ENCODE data around the gene MID1IP1. TPM values are rescaled to one million over a fixed set of nuclear protein-coding genes. Genes with fewer than 3 reads are reported as not detected.

Gene MID1IP1
- total RNA-seq, 1 donor from 2014 or later = 24.4 TPM

Other genes starting within 250 kb of the MID1IP1 start
- gene TSPAN7, start 239.9 kb upstream of the MID1IP1 start, total RNA-seq = 4.7 and 13.5 TPM in 2 replicates

Data from glomerular endothelial cell (primary cell).